Neural cell (in vitro differentiated cells): ENCODE results near the gene HDAC7. TPM values are rescaled to one million over a fixed set of nuclear protein-coding genes. Genes with fewer than 3 reads are reported as not detected.

Experiments
- H2AFZ ChIP-seq: fragments of 200-600, 300-800 bp; sonication (generic), shearing (Covaris generic); 2 replicates; pipeline ENCODE4 v1.6.0; 2014; ENCODE audit warnings: low read depth, mild to moderate bottlenecking, antibody characterized with exemption, low read length, moderate library complexity
- H3F3A ChIP-seq: fragments of 200-600 bp; shearing (Covaris generic); 2 replicates; pipeline ENCODE4 v1.6.1; 2016; ENCODE audit warnings: mild to moderate bottlenecking, moderate library complexity, mixed read lengths, antibody characterized with exemption, low read length; ENCODE audit not compliant: insufficient read depth, poor library complexity, severe bottlenecking
- H3K27ac ChIP-seq: fragments of 200-600, 300-800 bp; sonication (generic), shearing (Covaris generic); 2 replicates; pipeline ENCODE4 v1.5.1; 2014; ENCODE audit warnings: mild to moderate bottlenecking, low read length, moderate library complexity
- H3K27me3 ChIP-seq: fragments of 300-800, 200-600 bp; sonication (generic), shearing (Covaris generic); 2 replicates; pipeline ENCODE4 v1.6.0; 2014; ENCODE audit warnings: mild to moderate bottlenecking, low read depth, low read length, moderate library complexity; ENCODE audit not compliant: insufficient read depth
- H3K36me3 ChIP-seq: fragments of 300-800, 200-600 bp; sonication (generic), shearing (Covaris generic); 2 replicates; pipeline ENCODE4 v1.5.1; 2014; ENCODE audit warnings: mild to moderate bottlenecking, antibody characterized with exemption, low read length, moderate library complexity; ENCODE audit not compliant: insufficient read depth
- H3K4me2 ChIP-seq: fragments of 300-800, 200-600 bp; sonication (generic), shearing (Covaris generic); 2 replicates; pipeline ENCODE4 v1.6.0; 2014; ENCODE audit warnings: mild to moderate bottlenecking, low read length
- H3K4me3 ChIP-seq: fragments of 300-800, 200-600 bp; sonication (generic), shearing (Covaris generic); 2 replicates; pipeline ENCODE4 v1.5.1; 2014; ENCODE audit warnings: mild to moderate bottlenecking, low read length, moderate library complexity
- H3K79me2 ChIP-seq: fragments of 200-600 bp; shearing (Covaris generic); replicated peaks from 2 replicates; pipeline ENCODE4 v1.6.0; 2014; ENCODE audit warnings: mild to moderate bottlenecking, low read length, moderate library complexity; ENCODE audit not compliant: insufficient read depth
- H3K9ac ChIP-seq: fragments of 300-800, 200-600 bp; sonication (generic), shearing (Covaris generic); 2 replicates; pipeline ENCODE4 v1.6.1; 2016; ENCODE audit warnings: mild to moderate bottlenecking, low read length, mixed read lengths
- H3K9me2 ChIP-seq: fragments of 200-600 bp; shearing (Covaris generic); 2 replicates; pipeline ENCODE4 v1.6.1; 2016; ENCODE audit warnings: mild to moderate bottlenecking, low read length, mixed read lengths; ENCODE audit not compliant: insufficient read depth
- H3K9me3 ChIP-seq: fragments of 200-600, 300-800 bp; sonication (generic), shearing (Covaris generic); 2 replicates; pipeline ENCODE4 v1.6.1; 2016; ENCODE audit warnings: mild to moderate bottlenecking, mixed run types, low read length, moderate library complexity, mixed read lengths
- H4K20me1 ChIP-seq: fragments of 200-600 bp; shearing (Covaris generic); 2 replicates; pipeline ENCODE4 v1.6.1; 2016; ENCODE audit warnings: mild to moderate bottlenecking, mixed run types; ENCODE audit not compliant: insufficient read depth
- CTCF ChIP-seq: fragments of 450-650 bp; IDR thresholded peaks from 2 replicates; pipeline ENCODE4 v1.5.1; 2014; ENCODE audit warnings: antibody characterized with exemption, mild to moderate bottlenecking, moderate library complexity; ENCODE audit not compliant: poor library complexity, severe bottlenecking
- EP300 ChIP-seq: fragments of 450-650 bp; conservative IDR thresholded peaks from 2 replicates; pipeline ENCODE4 v1.6.1; 2014; ENCODE audit warnings: antibody characterized with exemption, mild to moderate bottlenecking, moderate library complexity; ENCODE audit not compliant: poor library complexity, severe bottlenecking
- EZH2 ChIP-seq: fragments of 200-600, 300-800 bp; shearing (Covaris generic), sonication (generic); IDR thresholded peaks from 2 replicates; pipeline ENCODE4 v1.6.1; 2014; ENCODE audit warnings: antibody characterized with exemption, low read length, borderline replicate concordance, mild to moderate bottlenecking; ENCODE audit not compliant: insufficient read depth, poor library complexity, severe bottlenecking
- MXI1 ChIP-seq: fragments of 450-650 bp; conservative IDR thresholded peaks from 2 replicates; pipeline ENCODE4 v1.6.1; 2014; ENCODE audit warnings: antibody characterized with exemption, mild to moderate bottlenecking; ENCODE audit not compliant: poor library complexity, severe bottlenecking
- POLR2AphosphoS5 ChIP-seq: IDR thresholded peaks from 2 replicates; pipeline ENCODE4 v1.6.1; 2012
- RAD21 ChIP-seq: fragments of 450-650 bp; conservative IDR thresholded peaks from 2 replicates; pipeline ENCODE4 v1.6.1; 2014; ENCODE audit warnings: antibody characterized with exemption, mild to moderate bottlenecking, moderate library complexity
- REST ChIP-seq: IDR thresholded peaks from 2 replicates; pipeline ENCODE4 v1.6.1; 2012; ENCODE audit warnings: borderline replicate concordance
- SMC3 ChIP-seq: fragments of 450-650 bp; conservative IDR thresholded peaks from 2 replicates; pipeline ENCODE4 v1.6.1; 2014; ENCODE audit warnings: antibody characterized with exemption, mild to moderate bottlenecking, moderate library complexity; ENCODE audit not compliant: poor library complexity
- TAF1 ChIP-seq: IDR thresholded peaks from 2 replicates; pipeline ENCODE4 v1.6.1; 2012; ENCODE audit warnings: low read depth
- polyA plus RNA-seq: library from polyadenylated mRNA; depleted of rRNA; stranded (reverse); fragments of >200 nt; gene quantifications from 2 replicates; pipeline ENCODE4 v1.2.3, GENCODE V29; 2014

HDAC7 gene
- polyA plus RNA-seq, 1 donor from 2014 or later, result 30.2 TPM

GRCh38 chr12:47825173-47825639 is 5.5 kb upstream of the HDAC7 start:
- Histone ChIP-seq H3K79me2 (peaks cover 12% of the 10 kb centered on the region), H3K4me3 (no peak overlapping the region), H4K20me1 (no peaks in the 10 kb centered on the region), H3K4me2 (no peak overlapping the region), H3F3A (no peaks in the 10 kb centered on the region), H3K36me3 (no peaks in the 10 kb centered on the region), H3K27ac (no peak overlapping the region), H2AFZ (no peak overlapping the region), H3K27me3 (no peaks in the 10 kb centered on the region), H3K9ac (no peak overlapping the region), H3K9me3 (no peaks in the 10 kb centered on the region), H3K9me2 (no peaks in the 10 kb centered on the region)
- no peak for TF ChIP-seq POLR2AphosphoS5
- no peak for TF ChIP-seq CTCF
- TF ChIP-seq MXI1, result no peak
- TF ChIP-seq EP300, result no peak
- no peak for TF ChIP-seq SMC3
- TF ChIP-seq TAF1, result no peak
- no peak for TF ChIP-seq RAD21
- TF ChIP-seq EZH2, result no peak
- TF ChIP-seq REST, result no peak

GRCh38 chr12:47824635-47825034 is 4.9 kb upstream of the HDAC7 start:
- no peak overlapping the region for H3K27ac ChIP-seq
- no peaks in the 10 kb centered on the region for H3K36me3 ChIP-seq
- H4K20me1 ChIP-seq, result no peaks in the 10 kb centered on the region
- H3K9ac ChIP-seq, result no peak overlapping the region
- H2AFZ ChIP-seq, result no peak overlapping the region
- no peak overlapping the region for H3K4me3 ChIP-seq
- no peaks in the 10 kb centered on the region for H3K27me3 ChIP-seq
- no peak overlapping the region for H3K4me2 ChIP-seq
- peaks cover 13% of the 10 kb centered on the region for H3K79me2 ChIP-seq
- no peaks in the 10 kb centered on the region for H3F3A ChIP-seq
- H3K9me2 ChIP-seq, result no peaks in the 10 kb centered on the region
- no peaks in the 10 kb centered on the region for H3K9me3 ChIP-seq
- no peak for TF ChIP-seq TAF1
- no peak for TF ChIP-seq POLR2AphosphoS5
- no peak for TF ChIP-seq MXI1

- Histone ChIP-seq H3K79me2 (peaks cover 13% of the 10 kb centered on the region), H3K36me3 (no peaks in the 10 kb centered on the region), H3K27ac (no peak overlapping the region), H3K4me3 (no peak overlapping the region), H3K9ac (no peak overlapping the region), H2AFZ (no peak overlapping the region), H3K9me3 (no peaks in the 10 kb centered on the region), H3F3A (no peaks in the 10 kb centered on the region), H3K9me2 (no peaks in the 10 kb centered on the region), H3K4me2 (no peak overlapping the region), H3K27me3 (no peaks in the 10 kb centered on the region), H4K20me1 (no peaks in the 10 kb centered on the region)
- TF ChIP-seq SMC3 (no peak), CTCF (no peak), TAF1 (no peak), EZH2 (no peak), RAD21 (no peak), EP300 (no peak), MXI1 (no peak), REST (no peak), POLR2AphosphoS5 (no peak)
These were observed 4.5 kb upstream of the HDAC7 start for GRCh38 chr12:47824198-47824597.
